H1 (cell line): ENCODE measurements around the gene LANCL3. TPM values are rescaled to one million over a fixed set of nuclear protein-coding genes. Genes with fewer than 3 reads are reported as not detected.

ENCODE experiments used
- KDM5A ChIP-seq: fragments of 200-600 bp; IDR thresholded peaks from 2 replicates; pipeline ENCODE4 v1.7.1; 2012; ENCODE audit warnings: mild to moderate bottlenecking, low read length, inconsistent platforms, mixed read lengths
- SP2 ChIP-seq: IDR thresholded peaks from 2 replicates; pipeline ENCODE4 v1.6.1; 2012; ENCODE audit warnings: mild to moderate bottlenecking, low read length, inconsistent platforms
- polyA plus RNA-seq, 7 experiments: library from polyadenylated mRNA; depleted of rRNA in 3 of 7; stranded (reverse) in 5 of 7; unstranded in 2 of 7; fragments of >200 nt in 5 of 7; fragments of 200-250 nt in 2 of 7; gene quantifications; 1 replicate in 5 of 7; 2 replicates in 1 of 7; 4 replicates in 1 of 7; pipeline versions ENCODE4 v1.2.1 to v1.2.3, GENCODE V29; 2011 to 2013; ENCODE audit warnings: missing spikeins in 2 of 7, mixed read lengths in 2 of 7
- total RNA-seq: library from RNA; stranded (reverse); fragmentation: NEBNext Ultra II Directional; extraction: Animal tissue kit (Norgen Biotek cat#: 25700); gene quantifications from 2 replicates; pipeline ENCODE4 v1.2.1, GENCODE V29; 2021

Gene LANCL3
- total and polyA plus RNA-seq, 2 of the 8 experiments (the other 6 are each of a cell fraction or from before 2014, with no cell fraction given) = 0.11 to 0.37 TPM

- TF ChIP-seq SP2 (no peak), KDM5A (no peak)
Observed at GRCh38 chrX:37684426-37684825, 113.0 kb downstream of the LANCL3 start (continued).
